ENCODE results near the gene ST6GAL1.
"Not testable (repeated sequence)": the region's sequence is repeated elsewhere in the genome, so short reads cannot be mapped to it uniquely, and the experiment has no call there.

DNA sequence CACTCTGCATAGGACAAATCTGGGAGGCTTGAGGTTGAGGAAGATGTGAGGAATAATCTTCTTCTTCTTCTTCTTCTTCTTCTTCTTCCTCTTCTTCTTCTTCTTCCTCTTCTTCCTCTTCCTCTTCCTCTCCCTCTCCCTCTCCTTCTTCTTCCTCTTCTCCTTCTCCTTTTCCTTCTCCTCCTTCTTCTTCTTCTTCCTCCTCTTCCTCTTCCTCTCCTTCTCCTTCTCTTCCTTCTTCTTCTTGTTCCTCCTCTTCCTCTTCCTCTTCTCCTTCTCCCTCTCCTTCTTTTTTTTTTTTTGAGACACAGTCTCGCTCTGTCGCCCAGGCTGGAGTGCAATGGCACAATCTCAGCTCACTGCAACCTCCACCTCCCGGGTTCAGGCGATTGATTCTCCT lies 40.6 kb upstream of the ST6GAL1 start:
- TF ChIP-seq, protein P1, sequence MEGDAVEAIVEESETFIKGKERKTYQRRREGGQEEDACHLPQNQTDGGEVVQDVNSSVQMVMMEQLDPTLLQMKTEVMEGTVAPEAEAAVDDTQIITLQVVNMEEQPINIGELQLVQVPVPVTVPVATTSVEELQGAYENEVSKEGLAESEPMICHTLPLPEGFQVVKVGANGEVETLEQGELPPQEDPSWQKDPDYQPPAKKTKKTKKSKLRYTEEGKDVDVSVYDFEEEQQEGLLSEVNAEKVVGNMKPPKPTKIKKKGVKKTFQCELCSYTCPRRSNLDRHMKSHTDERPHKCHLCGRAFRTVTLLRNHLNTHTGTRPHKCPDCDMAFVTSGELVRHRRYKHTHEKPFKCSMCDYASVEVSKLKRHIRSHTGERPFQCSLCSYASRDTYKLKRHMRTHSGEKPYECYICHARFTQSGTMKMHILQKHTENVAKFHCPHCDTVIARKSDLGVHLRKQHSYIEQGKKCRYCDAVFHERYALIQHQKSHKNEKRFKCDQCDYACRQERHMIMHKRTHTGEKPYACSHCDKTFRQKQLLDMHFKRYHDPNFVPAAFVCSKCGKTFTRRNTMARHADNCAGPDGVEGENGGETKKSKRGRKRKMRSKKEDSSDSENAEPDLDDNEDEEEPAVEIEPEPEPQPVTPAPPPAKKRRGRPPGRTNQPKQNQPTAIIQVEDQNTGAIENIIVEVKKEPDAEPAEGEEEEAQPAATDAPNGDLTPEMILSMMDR (IDR thresholded peaks at IDR 0.05) = not testable (repeated sequence)
- TF ChIP-seq POLR2AphosphoS5 (IDR thresholded peaks at IDR 0.05) = not testable (repeated sequence)

Data from gastroesophageal sphincter (tissue), 3 donors.